GM23338 (cell line): ENCODE results near the gene MIER2. TPM values are rescaled to one million over a fixed set of nuclear protein-coding genes. Genes with fewer than 3 reads are reported as not detected.

ENCODE experiments used
- ATAC-seq: fragments of 200-7000 bp; cut with Tn5 transposase; 3 replicates; pipeline ENCODE4 v1.9.1; 2020
- DNase-seq: peaks from one replicate; pipeline ENCODE4 v3.0.0-alpha.2; 2015; ENCODE audit warnings: low spot score
- H2AFZ ChIP-seq: fragments of 200-600 bp; sonication (generic); 2 replicates; pipeline ENCODE4 v1.8.0; 2016; ENCODE audit warnings: antibody characterized with exemption, mild to moderate bottlenecking, moderate library complexity
- H3F3A ChIP-seq: fragments of 200-600 bp; sonication (generic); replicated peaks from 2 replicates; pipeline ENCODE4 v1.8.0; 2017; ENCODE audit warnings: antibody characterized with exemption, mixed run types, low read depth
- H3K27ac ChIP-seq: fragments of 200-600 bp; sonication (generic); 2 replicates; pipeline ENCODE4 v1.6.1; 2016; ENCODE audit warnings: low read depth
- H3K27me3 ChIP-seq: fragments of 200-600 bp; sonication (generic); 2 replicates; pipeline ENCODE4 v1.8.0; 2016; ENCODE audit warnings: mild to moderate bottlenecking, mixed run types, moderate library complexity; ENCODE audit not compliant: insufficient read depth
- H3K36me3 ChIP-seq: fragments of 200-600 bp; sonication (generic); 2 replicates; pipeline ENCODE4 v1.8.0; 2016; ENCODE audit warnings: mild to moderate bottlenecking; ENCODE audit not compliant: insufficient read depth
- H3K4me1 ChIP-seq: fragments of 200-600 bp; sonication (generic); 2 replicates; pipeline ENCODE4 v1.8.0; 2016; ENCODE audit warnings: mild to moderate bottlenecking, moderate library complexity; ENCODE audit not compliant: insufficient read depth
- H3K4me2 ChIP-seq: fragments of 200-600 bp; sonication (generic); 2 replicates; pipeline ENCODE4 v1.7.1; 2017; ENCODE audit warnings: mixed run types
- H3K4me3 ChIP-seq: fragments of 200-600 bp; sonication (generic); 2 replicates; pipeline ENCODE4 v1.6.1; 2016; ENCODE audit warnings: mixed run types
- H3K79me2 ChIP-seq: fragments of 200-600 bp; sonication (generic); replicated peaks from 2 replicates; pipeline ENCODE4 v1.8.0; 2017; ENCODE audit warnings: mild to moderate bottlenecking; ENCODE audit not compliant: insufficient read depth
- H3K9me2 ChIP-seq: fragments of 200-600 bp; sonication (generic); 2 replicates; pipeline ENCODE4 v1.8.0; 2017; ENCODE audit not compliant: insufficient read depth
- H4K20me1 ChIP-seq: fragments of 200-600 bp; sonication (generic); replicated peaks from 2 replicates; pipeline ENCODE4 v1.8.0; 2017; ENCODE audit warnings: mild to moderate bottlenecking; ENCODE audit not compliant: insufficient read depth
- H3K27ac Mint-ChIP-seq: 2 replicates; pipeline ENCODE4 v1.8.0; 2020; ENCODE audit warnings: inconsistent platforms, mild to moderate bottlenecking, moderate library complexity, mixed read lengths
- H3K27me3 Mint-ChIP-seq: 3 replicates; pipeline ENCODE4 v1.8.0; 2022; ENCODE audit warnings: low read depth, mild to moderate bottlenecking, moderate library complexity, mixed read lengths, inconsistent platforms; ENCODE audit not compliant: insufficient read depth, poor library complexity
- H3K36me3 Mint-ChIP-seq: 3 replicates; pipeline ENCODE4 v1.8.0; 2021; ENCODE audit warnings: low read depth, mild to moderate bottlenecking, inconsistent platforms, moderate library complexity, mixed read lengths
- H3K4me1 Mint-ChIP-seq: 3 replicates; pipeline ENCODE4 v1.8.0; 2020; ENCODE audit warnings: mild to moderate bottlenecking, inconsistent platforms, mixed read lengths
- H3K4me3 Mint-ChIP-seq: 3 replicates; pipeline ENCODE4 v1.8.0; 2021; ENCODE audit warnings: moderate library complexity, mild to moderate bottlenecking, inconsistent platforms, mixed read lengths
- H3K9me3 Mint-ChIP-seq: 3 replicates; pipeline ENCODE4 v1.8.0; 2020; ENCODE audit warnings: moderate library complexity, mild to moderate bottlenecking, inconsistent platforms, mixed read lengths
- CREB1 ChIP-seq: fragments of 250-450 bp; sonication (Bioruptor Pico); IDR thresholded peaks from 2 replicates; pipeline ENCODE4 v1.5.0; 2020; ENCODE audit warnings: low read depth, mild to moderate bottlenecking, moderate library complexity
- CTCF ChIP-seq, 2 experiments: fragments of 200-600 bp in 1 of 2; sonication (generic) in 1 of 2; conservative IDR thresholded peaks; 2 replicates each; pipeline versions ENCODE4 v1.5.1 to v1.6.1; 2016 to 2017; ENCODE audit warnings: antibody characterized with exemption in 2 of 2, low read depth in 2 of 2, mild to moderate bottlenecking in 2 of 2, moderate library complexity in 1 of 2
- EZH2 ChIP-seq: fragments of 200-600 bp; sonication (generic); IDR thresholded peaks from one replicate; pipeline ENCODE4 v1.8.0; 2017; ENCODE audit warnings: antibody characterized with exemption, mild to moderate bottlenecking, low read depth; ENCODE audit not compliant: unreplicated experiment
- EZH2phosphoT487 ChIP-seq: fragments of 200-600 bp; sonication (generic); IDR thresholded peaks from one replicate; pipeline ENCODE4 v1.8.1; 2018; ENCODE audit warnings: antibody characterized with exemption; ENCODE audit not compliant: unreplicated experiment
- POLR2AphosphoS5 ChIP-seq: IDR thresholded peaks from 2 replicates; pipeline ENCODE4 v1.6.1; 2016; ENCODE audit warnings: antibody characterized with exemption, low read depth
- REST ChIP-seq: IDR thresholded peaks from one replicate; pipeline ENCODE4 v1.6.1; 2018; ENCODE audit warnings: antibody characterized with exemption; ENCODE audit not compliant: unreplicated experiment
- STAT1 ChIP-seq: IDR thresholded peaks from one replicate; pipeline ENCODE4 v1.6.1; 2016; ENCODE audit warnings: antibody characterized with exemption; ENCODE audit not compliant: unreplicated experiment
- ZNF331 ChIP-seq: fragments of 250-450 bp; sonication (Bioruptor Pico); IDR thresholded peaks from 2 replicates; pipeline ENCODE4 v1.5.0; 2020; ENCODE audit warnings: low read depth, mild to moderate bottlenecking, moderate library complexity
- polyA plus RNA-seq: library from polyadenylated mRNA; unstranded; fragments of >200 nt; fragmentation: Nextera tagmentation; extraction: Ambion mirVana; gene quantifications from 2 replicates; pipeline ENCODE4 v1.2.1, GENCODE V29; 2016
- total RNA-seq: library from RNA; depleted of rRNA; stranded (reverse); fragments of >200 nt; shearing (Covaris generic); gene quantifications from 2 replicates; pipeline ENCODE4 v1.2.3, GENCODE V29; 2014
- TF ChIP-seq, protein P1 (sequence below): IDR thresholded peaks from 2 replicates; pipeline ENCODE4 v1.6.1; 2016; ENCODE audit warnings: antibody characterized with exemption

MIER2 gene
- total and polyA plus RNA-seq, 2 experiments from 2014 or later: 30.2 to 37.9 TPM

DNA sequence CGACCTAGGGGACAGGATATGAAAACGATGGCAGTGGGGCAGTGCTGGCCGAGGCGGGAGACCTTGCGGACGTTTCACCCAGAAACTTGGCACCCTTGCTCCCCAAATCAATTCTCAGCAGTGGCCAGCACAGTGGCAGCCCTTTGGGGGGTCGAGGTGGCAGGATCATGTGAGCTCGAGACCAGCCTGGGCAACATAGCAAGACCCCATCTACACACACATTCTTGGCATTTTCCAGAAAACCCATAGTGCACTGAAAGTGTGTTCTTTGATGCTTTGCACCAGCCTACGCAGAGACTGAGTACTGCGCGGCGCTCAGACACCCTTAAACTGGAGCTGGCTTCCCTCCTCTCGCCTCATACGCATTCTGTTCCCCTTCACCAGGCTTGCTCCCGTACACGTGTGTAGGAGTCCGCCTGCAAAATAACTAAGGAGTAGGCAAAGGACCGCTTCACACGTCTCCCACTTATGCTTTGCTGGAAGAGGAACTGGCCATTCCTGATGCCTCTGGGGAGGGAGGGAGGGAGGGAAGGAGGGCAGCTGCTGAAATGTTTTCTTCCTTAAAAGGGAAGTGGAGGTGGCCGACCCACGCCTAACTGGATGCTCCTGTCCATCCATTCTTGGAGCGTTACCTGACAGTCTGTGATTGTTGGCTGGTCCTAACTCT lies 23.5 kb upstream of the MIER2 start (continued):
- TF ChIP-seq REST (no peak), CTCF (conservative IDR thresholded peaks at IDR 0.05; ENCODE audit: low read depth in 2 of 2) (no peak)

DNA sequence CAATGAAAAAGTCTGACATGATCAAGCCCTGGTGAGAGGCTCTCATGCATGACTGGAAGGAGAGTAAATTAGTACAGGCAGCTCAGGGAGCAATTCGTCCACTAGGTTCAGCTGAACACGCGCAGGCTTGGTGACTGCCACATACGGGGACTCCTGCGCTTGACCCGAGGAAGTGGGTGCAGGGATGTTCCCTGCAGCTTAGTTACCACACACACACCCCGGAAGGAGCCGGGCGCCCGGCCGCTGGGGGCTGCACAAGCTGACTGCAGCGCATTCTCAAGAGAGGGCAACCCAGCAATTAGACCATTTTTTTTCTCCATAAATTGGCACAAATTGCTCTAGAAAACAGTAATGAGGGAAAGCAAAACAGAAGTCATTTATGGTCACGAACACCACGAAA lies 23.0 kb upstream of the MIER2 start:
- no peak for ATAC-seq
- Mint-ChIP-seq H3K9me3 (peaks cover 15% of the 10 kb centered on the region), H3K27ac (no peak overlapping the region), H3K27me3 (peaks cover 15% of the 10 kb centered on the region), H3K4me1 (no peaks in the 10 kb centered on the region; the same call in 2 of the 3 replicates), H3K4me3 (no peak overlapping the region), H3K36me3 (peaks cover 6% of the 10 kb centered on the region; the same call in 1 of the 3 replicates)
- TF ChIP-seq STAT1: no peak
- no peak for TF ChIP-seq CREB1 (CRISPR knock-in tag)
- no peak for TF ChIP-seq ZNF331 (CRISPR knock-in tag)
- TF ChIP-seq EZH2: no peak
- TF ChIP-seq EZH2phosphoT487: no peak
- no peak for TF ChIP-seq CTCF (conservative IDR thresholded peaks at IDR 0.05; ENCODE audit: low read depth in 2 of 2)
- TF ChIP-seq, protein P1, sequence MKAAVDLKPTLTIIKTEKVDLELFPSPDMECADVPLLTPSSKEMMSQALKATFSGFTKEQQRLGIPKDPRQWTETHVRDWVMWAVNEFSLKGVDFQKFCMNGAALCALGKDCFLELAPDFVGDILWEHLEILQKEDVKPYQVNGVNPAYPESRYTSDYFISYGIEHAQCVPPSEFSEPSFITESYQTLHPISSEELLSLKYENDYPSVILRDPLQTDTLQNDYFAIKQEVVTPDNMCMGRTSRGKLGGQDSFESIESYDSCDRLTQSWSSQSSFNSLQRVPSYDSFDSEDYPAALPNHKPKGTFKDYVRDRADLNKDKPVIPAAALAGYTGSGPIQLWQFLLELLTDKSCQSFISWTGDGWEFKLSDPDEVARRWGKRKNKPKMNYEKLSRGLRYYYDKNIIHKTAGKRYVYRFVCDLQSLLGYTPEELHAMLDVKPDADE: no peak
- no peak for TF ChIP-seq REST
- TF ChIP-seq POLR2AphosphoS5: no peak
- no peaks in the 10 kb centered on the region for H3K27me3 ChIP-seq
- H3K9me2 ChIP-seq: no peaks in the 10 kb centered on the region
- no peaks in the 10 kb centered on the region for H3K4me1 ChIP-seq
- H3K27ac ChIP-seq: no peak overlapping the region
- no peak overlapping the region for H2AFZ ChIP-seq
- no peak overlapping the region for H3K4me3 ChIP-seq
- H3K79me2 ChIP-seq: no peaks in the 10 kb centered on the region
- H3K36me3 ChIP-seq: no peaks in the 10 kb centered on the region
- no peaks in the 10 kb centered on the region for H4K20me1 ChIP-seq
- no peak for DNase-seq
- H3F3A ChIP-seq: no peaks in the 10 kb centered on the region
- H3K4me2 ChIP-seq: no peak overlapping the region
